Caco-2 (cell line): ENCODE measurements around the gene MYO1E. TPM values are rescaled to one million over a fixed set of nuclear protein-coding genes. Genes with fewer than 3 reads are reported as not detected.

ENCODE experiments used
- BruUV-seq: library from RNA; stranded (reverse); fragments of 400-500 nt; replicated peaks from 2 replicates; lab custom pipeline; 2021; lab: Mats Ljungman, UMichigan
- CTCF ChIA-PET: fragments of 300-600 bp; sonication (Branson Sonifier 250); formaldehyde crosslinking; loops from one replicate; lab custom pipeline; 2022; ENCODE audit warnings: antibody characterized with exemption; lab: Charles Lee
- POLR2A ChIA-PET: fragments of 300-600 bp; sonication (Branson Sonifier 250); formaldehyde crosslinking; loops from one replicate; lab custom pipeline; 2022; ENCODE audit warnings: antibody characterized with exemption; lab: Charles Lee
- DNase-seq, 2 experiments: peaks; one replicate each; pipeline versions ENCODE4 v3.0.0 to v3.0.0-alpha.2; 2020 to 2022
- H3K27me3 ChIP-seq: replicated peaks from 2 replicates; pipeline ENCODE4 v1.6.0; 2011; ENCODE audit warnings: low read length; ENCODE audit not compliant: control insufficient read depth, insufficient read depth
- H3K36me3 ChIP-seq: 2 replicates; pipeline ENCODE4 v1.5.1; 2011; ENCODE audit warnings: low read length; ENCODE audit not compliant: control insufficient read depth, insufficient read depth
- H3K4me1 ChIP-seq: fragments of 250-450 bp; sonication (Bioruptor Pico); 2 replicates; pipeline ENCODE4 v1.5.1; 2020; ENCODE audit warnings: mild to moderate bottlenecking
- H3K4me3 ChIP-seq: 2 replicates; pipeline ENCODE4 v1.5.1; 2011; ENCODE audit warnings: low read depth, mild to moderate bottlenecking, control low read depth, low read length
- H3K9me3 ChIP-seq: fragments of 250-450 bp; sonication (Bioruptor Pico); 2 replicates; pipeline ENCODE4 v1.5.1; 2020; ENCODE audit warnings: mild to moderate bottlenecking, moderate library complexity
- H3K27ac Mint-ChIP-seq: one replicate; pipeline ENCODE4 v1.8.0; 2022; ENCODE audit warnings: mixed read lengths; ENCODE audit not compliant: unreplicated experiment
- H3K27me3 Mint-ChIP-seq: one replicate; pipeline ENCODE4 v1.8.0; 2022; ENCODE audit warnings: mixed read lengths; ENCODE audit not compliant: insufficient read depth, unreplicated experiment
- H3K36me3 Mint-ChIP-seq: one replicate; pipeline ENCODE4 v1.8.0; 2022; ENCODE audit warnings: mild to moderate bottlenecking, mixed read lengths; ENCODE audit not compliant: insufficient read depth, unreplicated experiment
- H3K4me1 Mint-ChIP-seq: one replicate; pipeline ENCODE4 v1.8.0; 2022; ENCODE audit warnings: low read depth, mixed read lengths; ENCODE audit not compliant: unreplicated experiment
- H3K4me3 Mint-ChIP-seq: one replicate; pipeline ENCODE4 v1.8.0; 2022; ENCODE audit warnings: mild to moderate bottlenecking, moderate library complexity, mixed read lengths; ENCODE audit not compliant: unreplicated experiment
- H3K9me3 Mint-ChIP-seq: one replicate; pipeline ENCODE4 v1.8.0; 2022; ENCODE audit warnings: mixed read lengths; ENCODE audit not compliant: unreplicated experiment
- intact Hi-C: fragments of 100-400 bp; cut with micrococcal nuclease; formaldehyde crosslinking; loops from one replicate; pipeline ENCODE4 v1.10.0; 2022; ENCODE audit not compliant: unreplicated experiment
- total RNA-seq: library from RNA; stranded (reverse); gene quantifications from 2 replicates; pipeline ENCODE4 v1.2.3, GENCODE V29; 2022
- TF ChIP-seq, protein P1 (sequence below), 2 experiments: fragments of 200-600 bp in 1 of 2; IDR thresholded peaks; 1 replicate in 1 of 2; 2 replicates in 1 of 2; pipeline versions ENCODE4 v1.5.1 to v1.8.0; 2011 to 2022; ENCODE audit warnings: antibody characterized with exemption in 1 of 2, control low read depth in 1 of 2, inconsistent platforms in 1 of 2, low read depth in 1 of 2, low read length in 1 of 2, mild to moderate bottlenecking in 1 of 2, moderate library complexity in 1 of 2; ENCODE audit not compliant: insufficient read depth in 1 of 2, severe bottlenecking in 1 of 2, unreplicated experiment in 1 of 2

Gene MYO1E
- total RNA-seq, 1 experiment from 2014 or later: 187 TPM

DNA sequence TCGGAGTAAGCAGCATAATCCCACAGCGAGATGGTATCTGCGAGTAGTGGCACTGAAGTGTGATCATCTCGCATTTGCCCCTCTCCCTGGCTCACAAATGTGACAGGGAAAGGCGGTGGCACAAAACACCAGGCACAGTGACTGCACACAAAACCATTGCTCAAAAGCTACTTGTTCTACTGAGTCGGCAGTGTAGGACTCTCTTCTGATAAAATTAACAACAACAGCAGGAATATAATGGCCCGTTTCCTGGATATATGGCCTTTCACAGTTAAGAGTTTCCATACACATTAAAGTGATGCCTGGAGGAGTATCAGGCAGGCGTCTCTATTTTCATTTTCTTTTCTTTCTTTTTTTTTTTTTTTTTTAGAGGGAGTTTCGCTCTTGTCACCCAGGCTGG, 69.0 kb downstream of the MYO1E start:
- POLR2A ChIA-PET: no interaction called here
- Histone ChIP-seq H3K4me1 (peaks cover 22% of the 10 kb centered on the region), H3K9me3 (no peaks in the 10 kb centered on the region), H3K4me3 (no peak overlapping the region), H3K27me3 (no peaks in the 10 kb centered on the region), H3K36me3 (no peaks in the 10 kb centered on the region)
- TF ChIP-seq, protein P1, sequence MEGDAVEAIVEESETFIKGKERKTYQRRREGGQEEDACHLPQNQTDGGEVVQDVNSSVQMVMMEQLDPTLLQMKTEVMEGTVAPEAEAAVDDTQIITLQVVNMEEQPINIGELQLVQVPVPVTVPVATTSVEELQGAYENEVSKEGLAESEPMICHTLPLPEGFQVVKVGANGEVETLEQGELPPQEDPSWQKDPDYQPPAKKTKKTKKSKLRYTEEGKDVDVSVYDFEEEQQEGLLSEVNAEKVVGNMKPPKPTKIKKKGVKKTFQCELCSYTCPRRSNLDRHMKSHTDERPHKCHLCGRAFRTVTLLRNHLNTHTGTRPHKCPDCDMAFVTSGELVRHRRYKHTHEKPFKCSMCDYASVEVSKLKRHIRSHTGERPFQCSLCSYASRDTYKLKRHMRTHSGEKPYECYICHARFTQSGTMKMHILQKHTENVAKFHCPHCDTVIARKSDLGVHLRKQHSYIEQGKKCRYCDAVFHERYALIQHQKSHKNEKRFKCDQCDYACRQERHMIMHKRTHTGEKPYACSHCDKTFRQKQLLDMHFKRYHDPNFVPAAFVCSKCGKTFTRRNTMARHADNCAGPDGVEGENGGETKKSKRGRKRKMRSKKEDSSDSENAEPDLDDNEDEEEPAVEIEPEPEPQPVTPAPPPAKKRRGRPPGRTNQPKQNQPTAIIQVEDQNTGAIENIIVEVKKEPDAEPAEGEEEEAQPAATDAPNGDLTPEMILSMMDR (IDR thresholded peaks at IDR 0.05; ENCODE audit: insufficient read depth in 1 of 2, low read depth in 1 of 2, low read length in 1 of 2, severe bottlenecking in 1 of 2, unreplicated experiment in 1 of 2): no peak
- Mint-ChIP-seq H3K36me3 (peaks cover 4% of the 10 kb centered on the region), H3K4me1 (peaks cover 7% of the 10 kb centered on the region), H3K4me3 (no peak overlapping the region), H3K27me3 (no peaks in the 10 kb centered on the region), H3K9me3 (no peaks in the 10 kb centered on the region), H3K27ac (no peak overlapping the region)
- no TSS peak for BruUV-seq
- DNase-seq: no peak
- CTCF ChIA-PET: no interaction called here
- intact Hi-C loops: no loop called here

DNA sequence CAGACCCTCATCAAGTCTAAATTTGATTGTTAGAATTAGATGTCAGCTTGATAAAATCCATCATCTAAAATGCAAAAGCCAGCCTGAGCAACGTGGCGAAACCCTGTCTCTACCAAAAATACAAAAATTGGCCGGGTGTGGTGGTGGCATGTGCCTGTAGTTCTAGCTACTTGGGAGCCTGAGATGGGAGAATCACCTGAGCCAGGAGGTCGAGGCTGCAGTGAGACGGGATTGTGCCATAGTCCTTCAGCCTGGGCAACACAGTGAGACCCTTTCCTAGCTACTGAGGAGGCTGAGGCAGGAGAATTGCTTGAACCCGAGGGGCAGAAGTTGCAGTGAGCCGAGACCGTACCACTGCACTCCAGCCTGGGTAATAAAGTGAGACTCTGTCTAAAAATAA, 69.5 kb downstream of the MYO1E start:
- no peak overlapping the region for H3K27ac Mint-ChIP-seq
- intact Hi-C loops: no loop called here
- no peaks in the 10 kb centered on the region for H3K9me3 Mint-ChIP-seq
- no TSS peak for BruUV-seq
- Histone ChIP-seq H3K4me1 (peaks cover 27% of the 10 kb centered on the region), H3K9me3 (no peaks in the 10 kb centered on the region), H3K27me3 (no peaks in the 10 kb centered on the region), H3K4me3 (no peak overlapping the region), H3K36me3 (no peaks in the 10 kb centered on the region)
- no peak for DNase-seq
- no peak overlapping the region for H3K4me3 Mint-ChIP-seq
- TF ChIP-seq, protein P1 (IDR thresholded peaks at IDR 0.05; ENCODE audit: insufficient read depth in 1 of 2, low read depth in 1 of 2, low read length in 1 of 2, severe bottlenecking in 1 of 2, unreplicated experiment in 1 of 2): no peak
- H3K4me1 Mint-ChIP-seq: peaks cover 7% of the 10 kb centered on the region
- H3K36me3 Mint-ChIP-seq: peaks cover 4% of the 10 kb centered on the region
- ChIA-PET POLR2A (no interaction called here), CTCF (no interaction called here)
- H3K27me3 Mint-ChIP-seq: no peaks in the 10 kb centered on the region

DNA sequence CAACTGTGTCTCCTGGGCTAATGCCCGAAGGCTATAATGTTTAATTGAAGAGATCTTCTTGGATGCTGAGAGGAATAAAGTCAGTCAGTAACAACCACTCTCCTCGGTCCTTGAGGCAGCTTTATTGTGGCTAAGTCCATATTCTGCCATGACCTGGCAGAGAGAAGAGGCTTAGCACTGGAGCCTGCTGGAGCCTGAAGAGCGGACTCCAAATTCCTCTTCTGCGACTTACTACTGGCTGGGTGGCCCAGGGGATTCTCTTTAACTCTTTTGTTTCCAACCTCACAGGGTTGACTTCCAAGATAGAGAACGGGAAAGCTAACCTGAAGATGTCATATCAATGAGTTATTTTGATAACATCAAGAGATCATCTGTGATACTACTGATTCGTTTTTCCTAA, 71.1 kb downstream of the MYO1E start:
- no peak overlapping the region for H3K4me3 Mint-ChIP-seq
- peaks cover 7% of the 10 kb centered on the region for H3K4me1 Mint-ChIP-seq
- peaks cover 11% of the 10 kb centered on the region for H3K36me3 Mint-ChIP-seq

More for the DNA sequence above, 71.1 kb downstream of the MYO1E start:
- Mint-ChIP-seq H3K9me3 (no peaks in the 10 kb centered on the region), H3K27ac (peak overlapping the region; percentile 18), H3K27me3 (no peaks in the 10 kb centered on the region)
- no peak for DNase-seq
- POLR2A ChIA-PET: no interaction called here
- TF ChIP-seq, protein P1 (IDR thresholded peaks at IDR 0.05; ENCODE audit: insufficient read depth in 1 of 2, low read depth in 1 of 2, low read length in 1 of 2, severe bottlenecking in 1 of 2, unreplicated experiment in 1 of 2): no peak
- no peaks in the 10 kb centered on the region for H3K36me3 ChIP-seq
- CTCF ChIA-PET: no interaction called here
- H3K27me3 ChIP-seq: no peaks in the 10 kb centered on the region
- no TSS peak for BruUV-seq
- peaks cover 27% of the 10 kb centered on the region for H3K4me1 ChIP-seq
- no peak overlapping the region for H3K4me3 ChIP-seq
- no peaks in the 10 kb centered on the region for H3K9me3 ChIP-seq
- intact Hi-C loops: no loop called here
